ENCODE measurements around the gene GLS. TPM values are rescaled to one million over a fixed set of nuclear protein-coding genes. Genes with fewer than 3 reads are reported as not detected.
"Not testable (repeated sequence)": the region's sequence is repeated elsewhere in the genome, so short reads cannot be mapped to it uniquely, and the experiment has no call there.

Gene GLS
- total and polyA plus RNA-seq, 3 experiments from 2014 or later = 50.9 to 222 (median 209) TPM

- H3K9me3 ChIP-seq (ENCODE audit: low read length) = no peaks in the 10 kb centered on the region
- peaks cover 6 to 17% (median 13%) of the 10 kb centered on the region in 3 donors for H3K4me1 Mint-ChIP-seq
Measured at GRCh38 chr2:190953257-190953656, 72.6 kb downstream of the GLS start.

GRCh38 chr2:190959911-190960788 lies 79.5 kb downstream of the GLS start:
- DNase-seq = no peak
- peak overlapping the region in 7 of 8 donors; percentile 48 to 70 (median 53) for H3K27ac Mint-ChIP-seq
- CTCF ChIA-PET = interaction anchor here (2.8 kb wide), 1 partner anchor 110 kb away, joined by 9 read pairs; no protein-coding TSS in a partner anchor
- peaks cover 31 to 48% (median 45%) of the 10 kb centered on the region in 3 donors for H3K4me1 Mint-ChIP-seq
- H3K36me3 ChIP-seq (ENCODE audit: insufficient read depth, low read length) = peaks cover 10% of the 10 kb centered on the region
- H3K9me3 ChIP-seq (ENCODE audit: low read length) = no peaks in the 10 kb centered on the region
- no peak overlapping the region for H3K4me3 Mint-ChIP-seq
- POLR2A ChIA-PET = interaction anchor here (0.7 to 1.5 kb wide), 3 partner anchors 12 to 553 kb away, joined by 3 to 5 read pairs (median 4); no protein-coding TSS in a partner anchor
- no peak overlapping the region for H3K27ac ChIP-seq (ENCODE audit: low read depth, low read length)
- H3K36me3 Mint-ChIP-seq = peaks cover 19 to 69% (median 34%) of the 10 kb centered on the region in 3 donors
- peaks cover 0 to 1% of the 10 kb centered on the region in 2 donors for H3K27me3 Mint-ChIP-seq
- H3K27me3 ChIP-seq (ENCODE audit: insufficient read depth, low read length, poor library complexity, severe bottlenecking) = no peaks in the 10 kb centered on the region
- peaks cover 0 to 9% (median 5%) of the 10 kb centered on the region in 5 donors for H3K9me3 Mint-ChIP-seq
- H3K4me3 ChIP-seq (ENCODE audit: low read length) = no peak overlapping the region
- no peaks in the 10 kb centered on the region for H3K4me1 ChIP-seq (ENCODE audit: insufficient read depth, low read length)

More at GRCh38 chr2:190953257-190953656, 72.6 kb downstream of the GLS start:
- Histone ChIP-seq H3K4me3 (ENCODE audit: low read length) (no peak overlapping the region), H3K27me3 (ENCODE audit: insufficient read depth, low read length, poor library complexity, severe bottlenecking) (no peaks in the 10 kb centered on the region), H3K27ac (ENCODE audit: low read depth, low read length) (no peak overlapping the region), H3K4me1 (ENCODE audit: insufficient read depth, low read length) (peaks cover 10% of the 10 kb centered on the region), H3K36me3 (ENCODE audit: insufficient read depth, low read length) (no peaks in the 10 kb centered on the region)
- no peak for DNase-seq
- ChIA-PET CTCF (no interaction called here), POLR2A (no interaction called here)
- Mint-ChIP-seq H3K4me3 (no peak overlapping the region), H3K27me3 (no peaks in the 10 kb centered on the region), H3K9me3 (peaks cover 0 to 9% (median 5%) of the 10 kb centered on the region in 5 donors), H3K27ac (no peak overlapping the region), H3K36me3 (peaks cover 0 to 26% (median 25%) of the 10 kb centered on the region in 3 donors)

- not testable (repeated sequence) for H3K27me3 ChIP-seq (ENCODE audit: insufficient read depth, low read length, poor library complexity, severe bottlenecking); H3K4me3 Mint-ChIP-seq; H3K9me3 ChIP-seq (ENCODE audit: low read length); DNase-seq; H3K4me3 ChIP-seq (ENCODE audit: low read length); H3K4me1 ChIP-seq (ENCODE audit: insufficient read depth, low read length); H3K27me3 Mint-ChIP-seq; H3K27ac ChIP-seq (ENCODE audit: low read depth, low read length); H3K9me3 Mint-ChIP-seq
- ChIA-PET CTCF (interaction anchor here (2.8 kb wide), 1 partner anchor 111 kb away, joined by 9 read pairs; no protein-coding TSS in a partner anchor), POLR2A (interaction anchor here (0.6 to 1.5 kb wide), 2 partner anchors 11 to 426 kb away, joined by 3 to 7 read pairs; no protein-coding TSS in a partner anchor)
- peak overlapping the region in 6 of 8 donors; percentile 45 to 61 (median 51) for H3K27ac Mint-ChIP-seq
- peaks cover 19% of the 10 kb centered on the region for H3K36me3 ChIP-seq (ENCODE audit: insufficient read depth, low read length)
- H3K36me3 Mint-ChIP-seq = peaks cover 21 to 73% (median 24%) of the 10 kb centered on the region in 3 donors
- H3K4me1 Mint-ChIP-seq = peaks cover 30 to 50% (median 49%) of the 10 kb centered on the region in 3 donors
Measured at GRCh38 chr2:190961117-190961516, 80.5 kb downstream of the GLS start.

- Mint-ChIP-seq H3K36me3 (peaks cover 15 to 73% (median 21%) of the 10 kb centered on the region in 3 donors), H3K4me1 (peaks cover 30 to 54% (median 54%) of the 10 kb centered on the region in 3 donors), H3K4me3 (no peak overlapping the region), H3K27me3 (peaks cover 0 to 1% of the 10 kb centered on the region in 2 donors), H3K27ac (peak overlapping the region in 7 of 8 donors; percentile 4 to 92 (median 56)), H3K9me3 (peaks cover 0 to 2% (median 0%) of the 10 kb centered on the region in 5 donors)
- CTCF ChIA-PET = interaction anchor here (2.8 kb wide), 1 partner anchor 112 kb away, joined by 9 read pairs; no protein-coding TSS in a partner anchor
- H3K4me1 ChIP-seq (ENCODE audit: insufficient read depth, low read length) = no peaks in the 10 kb centered on the region
- no peak overlapping the region for H3K4me3 ChIP-seq (ENCODE audit: low read length)
- H3K27ac ChIP-seq (ENCODE audit: low read depth, low read length) = no peak overlapping the region
- DNase-seq = no peak
- H3K36me3 ChIP-seq (ENCODE audit: insufficient read depth, low read length) = peaks cover 22% of the 10 kb centered on the region
- H3K9me3 ChIP-seq (ENCODE audit: low read length) = no peaks in the 10 kb centered on the region
- POLR2A ChIA-PET = no interaction called here
- H3K27me3 ChIP-seq (ENCODE audit: insufficient read depth, low read length, poor library complexity, severe bottlenecking) = no peaks in the 10 kb centered on the region
Measured at GRCh38 chr2:190961918-190962487, 81.4 kb downstream of the GLS start.

- H3K9me3 ChIP-seq (ENCODE audit: low read length) = no peaks in the 10 kb centered on the region
- H3K4me1 ChIP-seq (ENCODE audit: insufficient read depth, low read length) = no peaks in the 10 kb centered on the region
- H3K9me3 Mint-ChIP-seq = peaks cover 0 to 2% (median 0%) of the 10 kb centered on the region in 5 donors
- H3K36me3 Mint-ChIP-seq = peaks cover 10 to 76% (median 24%) of the 10 kb centered on the region in 3 donors
- no peak overlapping the region for H3K27ac ChIP-seq (ENCODE audit: low read depth, low read length)
- H3K27me3 ChIP-seq (ENCODE audit: insufficient read depth, low read length, poor library complexity, severe bottlenecking) = no peaks in the 10 kb centered on the region
- H3K27ac Mint-ChIP-seq = peak overlapping the region in 4 of 8 donors; percentile 43 to 96 (median 66)
- CTCF ChIA-PET = no interaction called here
- H3K4me3 ChIP-seq (ENCODE audit: low read length) = no peak overlapping the region
- H3K4me3 Mint-ChIP-seq = no peak overlapping the region
- H3K27me3 Mint-ChIP-seq = peaks cover 0 to 1% of the 10 kb centered on the region in 2 donors
- H3K4me1 Mint-ChIP-seq = peaks cover 27 to 54% (median 50%) of the 10 kb centered on the region in 3 donors
- POLR2A ChIA-PET = no interaction called here
- peaks cover 32% of the 10 kb centered on the region for H3K36me3 ChIP-seq (ENCODE audit: insufficient read depth, low read length)
- no peak for DNase-seq
Measured at GRCh38 chr2:190963088-190963487, 82.5 kb downstream of the GLS start.

GRCh38 chr2:190964170-190964795 lies 83.7 kb downstream of the GLS start:
- Mint-ChIP-seq H3K9me3 (no peaks in the 10 kb centered on the region), H3K27ac (peak overlapping the region; percentile 62 to 98 (median 90)), H3K27me3 (peaks cover 0 to 1% of the 10 kb centered on the region in 2 donors), H3K4me3 (peak overlapping the region in 5 of 7 donors; percentile 9 to 68 (median 39)), H3K4me1 (peaks cover 17 to 50% (median 44%) of the 10 kb centered on the region in 3 donors), H3K36me3 (peaks cover 4 to 80% (median 27%) of the 10 kb centered on the region in 3 donors)
- ChIA-PET CTCF (interaction anchor here (0.6 to 2.2 kb wide), 2 partner anchors 19 to 114 kb away, joined by 3 to 7 read pairs; no protein-coding TSS in a partner anchor), POLR2A (no interaction called here)
- DNase-seq = no peak
- H3K27ac ChIP-seq (ENCODE audit: low read depth, low read length) = no peak overlapping the region
- no peak overlapping the region for H3K4me3 ChIP-seq (ENCODE audit: low read length)
- no peaks in the 10 kb centered on the region for H3K9me3 ChIP-seq (ENCODE audit: low read length)
- H3K27me3 ChIP-seq (ENCODE audit: insufficient read depth, low read length, poor library complexity, severe bottlenecking) = no peaks in the 10 kb centered on the region
- peaks cover 41% of the 10 kb centered on the region for H3K36me3 ChIP-seq (ENCODE audit: insufficient read depth, low read length)
- H3K4me1 ChIP-seq (ENCODE audit: insufficient read depth, low read length) = no peaks in the 10 kb centered on the region

GRCh38 chr2:190965580-190966222 lies 85.1 kb downstream of the GLS start:
- H3K4me1 Mint-ChIP-seq = peaks cover 14 to 49% (median 47%) of the 10 kb centered on the region in 3 donors
- no peak overlapping the region for H3K4me3 Mint-ChIP-seq
- H3K4me3 ChIP-seq (ENCODE audit: low read length) = no peak overlapping the region
- H3K4me1 ChIP-seq (ENCODE audit: insufficient read depth, low read length) = no peaks in the 10 kb centered on the region
- DNase-seq = no peak
- no peaks in the 10 kb centered on the region for H3K9me3 Mint-ChIP-seq
- H3K27me3 ChIP-seq (ENCODE audit: insufficient read depth, low read length, poor library complexity, severe bottlenecking) = no peaks in the 10 kb centered on the region
- ChIA-PET CTCF (interaction anchor here (0.9 to 2.2 kb wide), 2 partner anchors 50 to 115 kb away, joined by 3 to 7 read pairs; no protein-coding TSS in a partner anchor), POLR2A (no interaction called here)
- H3K9me3 ChIP-seq (ENCODE audit: low read length) = no peaks in the 10 kb centered on the region
- peaks cover 0 to 1% of the 10 kb centered on the region in 2 donors for H3K27me3 Mint-ChIP-seq
- H3K27ac Mint-ChIP-seq = peak overlapping the region in 7 of 8 donors; percentile 63 to 96 (median 83)
- no peak overlapping the region for H3K27ac ChIP-seq (ENCODE audit: low read depth, low read length)
- peaks cover 0 to 88% (median 34%) of the 10 kb centered on the region in 3 donors for H3K36me3 Mint-ChIP-seq
- peaks cover 55% of the 10 kb centered on the region for H3K36me3 ChIP-seq (ENCODE audit: insufficient read depth, low read length)
